Lower lobe of right lung (tissue), 2 donors: ENCODE measurements around the gene SLC19A1. TPM values are rescaled to one million over a fixed set of nuclear protein-coding genes. Genes with fewer than 3 reads are reported as not detected.

Source experiments
- ATAC-seq, 2 donors: fragments of 200-7000 bp; cut with Tn5 transposase; one replicate each; pipeline ENCODE4 v1.9.1; 2020 to 2022; ENCODE audit warnings: mild to moderate bottlenecking in 2 of 2, moderate library complexity in 2 of 2
- DNase-seq: peaks from one replicate; pipeline ENCODE4 v3.0.0-alpha.2; 2020
- H3K27ac ChIP-seq: fragments of 200-600 bp; one replicate; pipeline ENCODE4 v1.8.0; 2022
- H3K27me3 ChIP-seq: fragments of 200-600 bp; one replicate; pipeline ENCODE4 v1.8.0; 2022; ENCODE audit warnings: low read depth
- H3K36me3 ChIP-seq: fragments of 200-600 bp; one replicate; pipeline ENCODE4 v1.8.0; 2022; ENCODE audit warnings: mild to moderate bottlenecking
- H3K4me1 ChIP-seq: fragments of 200-600 bp; one replicate; pipeline ENCODE4 v1.8.0; 2022
- H3K4me3 ChIP-seq: fragments of 200-600 bp; one replicate; pipeline ENCODE4 v1.8.0; 2022; ENCODE audit warnings: mild to moderate bottlenecking
- H3K9me3 ChIP-seq: fragments of 200-600 bp; one replicate; pipeline ENCODE4 v1.8.0; 2022
- CTCF ChIP-seq: fragments of 200-600 bp; IDR thresholded peaks from one replicate; pipeline ENCODE4 v1.8.0; 2022; ENCODE audit warnings: antibody characterized with exemption, mild to moderate bottlenecking
- intact Hi-C: fragments of 100-400 bp; cut with DNase I; formaldehyde crosslinking; loops from one replicate; pipeline ENCODE4 v1.11.0; 2022
- total RNA-seq: library from RNA; stranded (reverse); fragmentation: NEBNext Ultra II Directional; extraction: Animal tissue kit (Norgen Biotek cat#: 25700); gene quantifications from one replicate; pipeline ENCODE4 v1.2.1, GENCODE V29; 2021
- donor health status: DM: no; HTN: yes; CAD: no; lungs with severe emphysema.

The SLC19A1 gene
- total RNA-seq, 1 donor from 2014 or later: 50.7 TPM

- Histone ChIP-seq H3K4me1 (peaks cover 19% of the 10 kb centered on the region), H3K9me3 (peaks cover 9% of the 10 kb centered on the region), H3K4me3 (peak overlapping the region; percentile 11), H3K27me3 (no peaks in the 10 kb centered on the region), H3K36me3 (no peaks in the 10 kb centered on the region), H3K27ac (no peak overlapping the region)
- ATAC-seq (no peak), DNase-seq (no peak)
- intact Hi-C loops: no loop called here
- no peak for TF ChIP-seq CTCF
Observed at GRCh38 chr21:45457832-45458172, 84.4 kb downstream of the SLC19A1 start.

DNA sequence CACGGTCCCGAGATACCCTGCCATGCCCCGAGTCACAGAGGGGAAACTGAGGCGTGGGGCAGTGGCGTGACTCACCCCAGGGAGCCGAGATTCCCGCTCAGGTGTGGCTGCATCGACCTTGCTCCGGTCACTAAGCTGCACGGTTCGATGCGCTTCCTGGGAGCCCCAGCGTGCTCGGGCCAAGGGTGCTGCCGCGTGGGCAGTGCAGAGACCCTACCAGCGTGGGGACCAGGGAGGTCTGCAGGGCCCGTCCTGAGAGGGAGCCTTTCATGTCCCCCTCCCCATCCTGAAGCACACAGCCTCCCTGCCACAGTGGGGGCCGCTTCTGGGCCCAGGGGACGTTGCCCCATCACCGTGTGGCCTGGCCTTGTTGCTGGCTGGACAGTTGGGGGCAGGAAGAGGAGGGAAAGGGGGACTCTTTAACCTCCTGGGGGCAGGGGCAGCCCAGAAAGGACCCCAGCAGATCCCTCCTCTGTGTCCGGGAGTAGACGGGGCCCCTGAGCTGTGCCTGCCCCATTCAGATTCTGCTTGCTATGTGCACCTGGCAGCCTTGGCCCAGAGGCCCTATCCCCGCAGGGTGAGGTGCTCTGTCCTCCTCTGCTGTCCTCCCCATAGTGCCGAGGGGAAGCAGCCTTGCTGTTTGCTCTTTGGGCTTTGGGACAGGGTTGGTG is 84.9 kb downstream of the SLC19A1 start:
- DNase-seq (no peak), ATAC-seq (no peak)
- intact Hi-C loops: no loop called here
- peak overlapping the region; percentile 47 for H3K4me3 ChIP-seq
- H3K27ac ChIP-seq: no peak overlapping the region
- no peak for TF ChIP-seq CTCF
- no peaks in the 10 kb centered on the region for H3K27me3 ChIP-seq
- peaks cover 9% of the 10 kb centered on the region for H3K9me3 ChIP-seq
- no peaks in the 10 kb centered on the region for H3K36me3 ChIP-seq
- H3K4me1 ChIP-seq: peaks cover 19% of the 10 kb centered on the region

DNA sequence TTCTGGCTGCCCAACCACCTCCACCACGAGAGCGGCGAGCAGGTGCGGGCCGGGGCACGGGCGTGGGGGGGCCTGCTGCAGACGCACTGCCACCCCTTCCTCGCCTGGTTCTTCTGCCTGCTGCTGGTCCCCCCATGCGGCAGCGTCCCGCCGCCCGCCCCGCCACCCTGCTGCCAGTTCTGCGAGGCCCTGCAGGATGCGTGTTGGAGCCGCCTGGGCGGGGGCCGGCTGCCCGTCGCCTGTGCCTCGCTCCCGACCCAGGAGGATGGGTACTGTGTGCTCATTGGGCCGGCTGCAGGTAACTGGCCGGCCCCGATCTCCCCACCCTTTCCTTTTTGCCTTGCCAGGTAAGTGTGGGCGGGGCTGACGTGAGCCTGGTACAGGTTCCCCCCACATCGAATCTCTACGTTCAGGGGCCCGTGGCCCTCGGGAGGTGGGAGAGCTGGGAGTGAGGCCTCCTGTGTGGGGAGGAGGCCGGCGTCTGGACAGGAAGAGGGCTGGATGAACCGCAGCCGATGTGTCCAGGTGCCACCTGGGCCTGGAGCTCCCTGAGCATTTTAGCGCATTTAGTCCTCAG is 85.6 kb downstream of the SLC19A1 start:
- no peak for ATAC-seq
- Histone ChIP-seq H3K27ac (no peak overlapping the region), H3K4me3 (peak overlapping the region; percentile 47), H3K9me3 (peaks cover 4% of the 10 kb centered on the region), H3K27me3 (no peaks in the 10 kb centered on the region), H3K36me3 (no peaks in the 10 kb centered on the region), H3K4me1 (peaks cover 19% of the 10 kb centered on the region)
- TF ChIP-seq CTCF: no peak
- intact Hi-C loops: no loop called here
- DNase-seq: no peak

- Histone ChIP-seq H3K4me3 (peak overlapping the region; percentile 47), H3K36me3 (no peaks in the 10 kb centered on the region), H3K9me3 (no peaks in the 10 kb centered on the region), H3K27ac (peak overlapping the region; percentile 58), H3K27me3 (no peaks in the 10 kb centered on the region), H3K4me1 (peaks cover 19% of the 10 kb centered on the region)
- TF ChIP-seq CTCF: no peak
- DNase-seq (no peak), ATAC-seq (peak in 1 of 2 donors; percentile 1)
- intact Hi-C loops: no loop called here
Observed at GRCh38 chr21:45455674-45456583, 86.3 kb downstream of the SLC19A1 start.

- intact Hi-C loops: no loop called here
- DNase-seq (no peak), ATAC-seq (peak; percentile 68 to 70)
- Histone ChIP-seq H3K27ac (peak overlapping the region; percentile 62), H3K27me3 (no peaks in the 10 kb centered on the region), H3K4me3 (peak overlapping the region; percentile 47), H3K4me1 (peaks cover 19% of the 10 kb centered on the region), H3K9me3 (no peaks in the 10 kb centered on the region), H3K36me3 (no peaks in the 10 kb centered on the region)
- TF ChIP-seq CTCF: no peak
Observed at GRCh38 chr21:45454926-45455673, 87.1 kb downstream of the SLC19A1 start.
